GM23248 (cell line): Measurements from ENCODE around the gene REXO1. TPM values are rescaled to one million over a fixed set of nuclear protein-coding genes. Genes with fewer than 3 reads are reported as not detected.

Experiments used
- DNase-seq: peaks from one replicate; pipeline ENCODE4 v3.0.0-alpha.2; 2015
- H2AFZ ChIP-seq: fragments of 200-600 bp; sonication (generic); 2 replicates; pipeline ENCODE4 v1.6.1; 2016; ENCODE audit warnings: antibody characterized with exemption
- H3F3A ChIP-seq: fragments of 200-600 bp; sonication (generic); 2 replicates; pipeline ENCODE4 v1.6.1; 2016; ENCODE audit warnings: mild to moderate bottlenecking, antibody characterized with exemption, mixed run types; ENCODE audit not compliant: insufficient read depth
- H3K27ac ChIP-seq: fragments of 200-600 bp; sonication (generic); 2 replicates; pipeline ENCODE4 v1.5.1; 2016; ENCODE audit warnings: mild to moderate bottlenecking
- H3K27me3 ChIP-seq: fragments of 200-600 bp; sonication (generic); replicated peaks from 2 replicates; pipeline ENCODE4 v1.6.1; 2016; ENCODE audit warnings: mild to moderate bottlenecking; ENCODE audit not compliant: insufficient read depth
- H3K36me3 ChIP-seq: fragments of 200-600 bp; sonication (generic); 2 replicates; pipeline ENCODE4 v1.6.1; 2016; ENCODE audit warnings: low read depth, mild to moderate bottlenecking
- H3K4me1 ChIP-seq: fragments of 200-600 bp; sonication (generic); 2 replicates; pipeline ENCODE4 v1.6.1; 2016; ENCODE audit warnings: mild to moderate bottlenecking; ENCODE audit not compliant: insufficient read depth
- H3K4me2 ChIP-seq: fragments of 200-600 bp; sonication (generic); one replicate; pipeline ENCODE4 v1.6.1; 2016; ENCODE audit warnings: mild to moderate bottlenecking; ENCODE audit not compliant: unreplicated experiment
- H3K4me3 ChIP-seq: fragments of 200-600 bp; sonication (generic); 2 replicates; pipeline ENCODE4 v1.5.1; 2016; ENCODE audit warnings: mild to moderate bottlenecking
- H3K79me2 ChIP-seq: fragments of 200-600 bp; sonication (generic); 2 replicates; pipeline ENCODE4 v1.6.1; 2016; ENCODE audit warnings: mild to moderate bottlenecking; ENCODE audit not compliant: insufficient read depth
- H3K9ac ChIP-seq: fragments of 200-600 bp; sonication (generic); 2 replicates; pipeline ENCODE4 v1.6.1; 2016; ENCODE audit warnings: mild to moderate bottlenecking
- H3K9me2 ChIP-seq: fragments of 200-600 bp; sonication (generic); 2 replicates; pipeline ENCODE4 v1.6.1; 2016; ENCODE audit warnings: mixed run types, mild to moderate bottlenecking, moderate library complexity; ENCODE audit not compliant: insufficient read depth
- H3K9me3 ChIP-seq: fragments of 200-600 bp; sonication (generic); one replicate; pipeline ENCODE4 v1.6.1; 2017; ENCODE audit warnings: low read depth
- H4K20me1 ChIP-seq: fragments of 200-600 bp; sonication (generic); 2 replicates; pipeline ENCODE4 v1.6.0; 2016; ENCODE audit not compliant: insufficient read depth
- EZH2 ChIP-seq: fragments of 200-600 bp; sonication (generic); IDR thresholded peaks from 2 replicates; pipeline ENCODE4 v1.6.1; 2018; ENCODE audit warnings: antibody characterized with exemption, mild to moderate bottlenecking; ENCODE audit not compliant: insufficient read depth, poor library complexity, severe bottlenecking
- EZH2phosphoT487 ChIP-seq: fragments of 200-600 bp; sonication (generic); IDR thresholded peaks from 2 replicates; pipeline ENCODE4 v1.6.1; 2018; ENCODE audit warnings: antibody characterized with exemption, moderate library complexity, mild to moderate bottlenecking, low read depth; ENCODE audit not compliant: insufficient read depth
- WGBS, 2 experiments: methylation state at CpG; one replicate each; pipeline ENCODE4 v1.1.6; 2015 to 2017; ENCODE audit warnings: low lambda C conversion rate in 2 of 2, low coverage in 1 of 2; ENCODE audit errors: missing lambda C conversion rate in 2 of 2; 5-methylcytosine and 5-hydroxymethylcytosine counted together
- in situ Hi-C: fragments of 300-500 bp; cut with MboI; formaldehyde crosslinking; loops from 2 replicates; pipeline ENCODE4 v1.15.0; 2020
- polyA plus RNA-seq: library from polyadenylated mRNA; unstranded; fragments of >200 nt; fragmentation: Nextera tagmentation; extraction: Ambion mirVana; gene quantifications from 2 replicates; pipeline ENCODE4 v1.2.1, GENCODE V29; 2016
- total RNA-seq: library from RNA; depleted of rRNA; stranded (reverse); fragments of >200 nt; shearing (Covaris generic); gene quantifications from 2 replicates; pipeline ENCODE4 v1.2.3, GENCODE V29; 2014

REXO1 gene
- total and polyA plus RNA-seq, 2 experiments from 2014 or later: 4.9 to 5.2 TPM

DNA sequence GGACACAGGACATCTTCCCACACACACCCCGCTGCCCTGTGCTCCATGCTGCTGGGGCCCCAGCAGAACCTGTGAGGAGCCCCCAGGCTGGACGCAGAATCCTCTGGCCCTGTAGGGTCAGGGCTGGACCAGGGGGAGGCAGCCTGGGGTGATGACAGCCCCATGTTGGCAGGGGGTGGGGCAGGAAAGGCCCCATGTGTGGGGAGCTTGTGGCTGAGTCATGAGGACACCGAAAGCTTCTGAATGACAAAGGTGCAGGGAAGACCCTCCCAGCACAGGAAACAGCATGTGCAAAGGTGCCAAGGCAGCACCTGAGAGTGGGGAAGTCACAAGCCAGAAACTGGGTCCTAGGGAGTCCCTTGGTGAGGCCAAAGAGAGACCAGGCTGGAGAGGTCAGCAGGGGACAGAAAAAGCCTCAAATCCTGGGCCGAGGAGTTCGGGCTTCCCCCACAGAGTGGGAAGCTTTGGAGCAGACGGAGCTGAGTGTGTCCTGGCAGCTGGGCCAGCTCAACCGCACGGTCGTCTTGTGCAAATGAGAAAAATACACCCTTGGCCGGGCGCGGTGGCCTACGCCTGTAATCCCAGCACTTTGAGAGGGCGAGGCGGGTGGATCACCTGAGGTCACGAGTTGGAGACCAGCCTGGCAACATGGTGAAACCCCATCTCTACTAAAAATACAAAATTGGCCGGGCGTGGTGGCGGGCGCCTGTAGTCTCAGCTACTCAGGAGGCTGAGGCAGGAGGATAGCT, 53.7 kb downstream of the REXO1 start:
- H3K4me1 ChIP-seq: no peaks in the 10 kb centered on the region
- H3K4me3 ChIP-seq: no peak overlapping the region
- no peak overlapping the region for H2AFZ ChIP-seq
- no peaks in the 10 kb centered on the region for H3K27me3 ChIP-seq
- no peaks in the 10 kb centered on the region for H3F3A ChIP-seq
- no peak overlapping the region for H3K4me2 ChIP-seq
- TF ChIP-seq EZH2 (no peak), EZH2phosphoT487 (no peak)
- no peak overlapping the region for H3K9ac ChIP-seq
- H3K27ac ChIP-seq: no peak overlapping the region
- no peaks in the 10 kb centered on the region for H3K9me3 ChIP-seq
- WGBS, 2 experiments: 75 to 81% methylated on average over 20 of the region's 20 CpGs
- H4K20me1 ChIP-seq: no peaks in the 10 kb centered on the region
- DNase-seq: no peak
- no peaks in the 10 kb centered on the region for H3K36me3 ChIP-seq
- no peaks in the 10 kb centered on the region for H3K9me2 ChIP-seq
- in situ Hi-C loops: no loop called here
- no peaks in the 10 kb centered on the region for H3K79me2 ChIP-seq

DNA sequence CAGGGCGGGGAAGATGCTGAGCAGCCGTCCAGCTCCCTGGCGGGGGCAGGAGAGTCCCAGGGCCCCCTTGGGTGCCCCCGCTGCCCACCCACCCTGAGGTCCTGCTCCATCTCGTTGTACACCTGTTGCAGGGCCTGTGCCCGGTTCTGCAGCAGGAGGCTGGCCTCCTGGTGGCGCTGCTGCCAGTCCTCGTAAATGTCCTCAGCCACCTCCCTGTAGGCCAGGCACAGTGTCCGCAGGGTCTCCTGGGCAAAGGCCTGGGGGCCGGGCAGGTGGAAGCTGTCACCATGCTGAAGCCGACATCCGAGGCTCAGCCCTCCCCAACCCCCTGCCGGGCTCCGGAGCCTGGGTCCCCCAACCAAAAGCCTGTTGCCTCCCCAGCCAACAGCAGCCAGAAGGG, 56.4 kb downstream of the REXO1 start:
- Histone ChIP-seq H3K4me1 (no peaks in the 10 kb centered on the region), H4K20me1 (no peaks in the 10 kb centered on the region), H3K27ac (no peak overlapping the region), H2AFZ (no peak overlapping the region), H3K4me3 (no peak overlapping the region), H3K9ac (no peak overlapping the region), H3K9me3 (no peaks in the 10 kb centered on the region), H3F3A (no peaks in the 10 kb centered on the region), H3K36me3 (no peaks in the 10 kb centered on the region), H3K4me2 (no peak overlapping the region), H3K9me2 (no peaks in the 10 kb centered on the region), H3K79me2 (no peaks in the 10 kb centered on the region), H3K27me3 (peaks cover 7% of the 10 kb centered on the region)
- WGBS, 2 experiments: 54 to 56% methylated on average over 9 to 12 of the region's 14 CpGs
- TF ChIP-seq EZH2phosphoT487: no peak
- DNase-seq: no peak
- in situ Hi-C loops: no loop called here

DNA sequence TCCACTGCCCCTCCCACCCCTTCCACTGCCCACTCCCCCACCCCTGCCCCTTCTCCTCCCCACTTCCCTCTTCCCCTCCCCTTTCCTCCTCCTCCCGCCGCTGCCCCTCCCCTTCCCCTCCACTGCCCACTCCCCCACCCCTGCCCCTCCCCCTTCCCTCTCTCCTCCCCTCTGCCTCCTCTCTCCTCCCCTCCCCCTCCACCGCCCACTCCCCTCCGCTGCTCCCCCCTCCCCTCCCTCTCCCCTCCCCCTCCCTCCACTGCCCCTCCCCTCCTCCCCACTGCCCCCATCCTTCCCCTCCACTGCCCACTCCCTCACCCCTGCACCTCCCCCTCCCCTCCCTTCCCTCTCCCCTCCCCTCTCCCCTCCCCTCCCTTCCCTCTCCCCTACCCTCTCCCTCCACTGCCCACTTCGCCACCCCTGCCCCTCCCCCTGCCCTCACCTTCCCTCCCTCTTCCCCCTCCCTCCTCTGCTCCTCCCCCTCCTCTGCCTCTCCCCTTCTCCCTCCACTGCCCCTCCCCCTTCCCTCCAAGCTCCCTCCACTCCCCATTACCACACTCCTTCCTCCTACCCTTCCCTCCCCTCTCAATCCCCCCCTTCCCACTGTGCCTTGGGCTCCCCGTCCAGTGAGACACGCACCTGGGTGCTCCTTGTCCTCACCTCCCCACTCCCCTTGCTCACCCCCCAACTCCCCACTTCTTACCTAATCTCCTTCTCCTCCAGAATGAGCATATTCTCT, 58.1 kb downstream of the REXO1 start:
- Histone ChIP-seq H3K79me2 (no peaks in the 10 kb centered on the region), H2AFZ (no peak overlapping the region), H3K9me3 (no peaks in the 10 kb centered on the region), H3K9ac (no peak overlapping the region), H3K4me1 (no peaks in the 10 kb centered on the region), H3K4me3 (no peak overlapping the region), H3K4me2 (no peak overlapping the region), H3K9me2 (no peaks in the 10 kb centered on the region), H3K36me3 (no peaks in the 10 kb centered on the region), H4K20me1 (no peaks in the 10 kb centered on the region), H3K27me3 (peaks cover 7% of the 10 kb centered on the region), H3F3A (no peaks in the 10 kb centered on the region), H3K27ac (no peak overlapping the region)
- 0 to 21% methylated on average over 1 to 7 of the region's 7 CpGs for WGBS, 2 experiments
- DNase-seq: no peak
- in situ Hi-C loops: no loop called here
- no peak for TF ChIP-seq EZH2phosphoT487

DNA sequence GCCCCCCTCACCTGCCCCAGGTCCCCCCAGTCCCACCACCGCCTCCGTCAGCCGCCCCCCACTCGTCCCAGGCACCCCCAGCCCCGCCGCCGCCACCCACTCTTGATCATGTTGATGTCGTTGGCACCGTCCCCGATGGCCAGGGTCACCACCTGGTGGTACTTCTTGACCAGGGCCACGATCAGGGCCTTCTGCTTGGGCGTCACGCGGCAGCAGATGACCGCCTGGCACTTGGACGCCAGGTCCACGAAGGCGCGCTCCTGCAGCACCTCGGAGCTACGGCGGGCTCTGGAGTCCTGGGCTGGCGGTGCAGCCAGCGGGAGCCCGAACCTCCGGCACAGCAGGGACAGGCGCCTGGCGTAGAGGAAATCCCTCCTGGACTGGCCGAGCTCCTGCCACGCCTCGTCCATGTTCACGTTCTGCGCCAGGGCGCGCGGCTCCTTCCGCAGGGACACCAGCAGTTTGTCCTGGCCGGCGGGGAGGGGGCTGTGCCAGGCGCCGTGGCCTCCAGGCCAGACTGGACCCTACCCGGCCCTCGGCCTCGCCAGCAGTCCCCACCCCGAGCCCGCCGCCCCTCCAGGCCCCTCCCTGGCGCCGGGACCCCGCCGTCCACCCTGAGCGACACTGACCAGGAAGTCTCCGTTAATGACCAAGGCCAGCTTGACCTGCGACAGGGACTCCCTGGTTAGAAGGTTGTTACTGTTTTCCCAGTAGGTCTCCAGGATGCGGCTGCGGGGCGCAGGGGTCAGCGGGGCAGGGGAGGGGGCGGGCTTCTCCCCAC, 58.8 kb downstream of the REXO1 start:
- Histone ChIP-seq H3K36me3 (no peaks in the 10 kb centered on the region), H4K20me1 (no peaks in the 10 kb centered on the region), H3K4me1 (no peaks in the 10 kb centered on the region), H3K9me2 (no peaks in the 10 kb centered on the region), H2AFZ (no peak overlapping the region), H3K27me3 (peaks cover 7% of the 10 kb centered on the region), H3K27ac (no peak overlapping the region), H3K9ac (no peak overlapping the region), H3K4me3 (no peak overlapping the region), H3K79me2 (no peaks in the 10 kb centered on the region), H3K9me3 (no peaks in the 10 kb centered on the region), H3F3A (no peaks in the 10 kb centered on the region), H3K4me2 (no peak overlapping the region)
- no peak for TF ChIP-seq EZH2phosphoT487
- no peak for TF ChIP-seq EZH2
- peak; percentile 17 for DNase-seq
- in situ Hi-C loops: no loop called here
- WGBS, 2 experiments: 16 to 17% methylated on average over 41 to 49 of the region's 59 CpGs
